HepG2 (cell line): ENCODE results near the gene WDR76. TPM values are rescaled to one million over a fixed set of nuclear protein-coding genes. Genes with fewer than 3 reads are reported as not detected.

Experiments
- CHCHD3 ChIP-seq: sonication (generic); formaldehyde crosslinking; IDR thresholded peaks from 2 replicates; pipeline ENCODE4 v1.8.0; 2022; ENCODE audit warnings: mild to moderate bottlenecking, missing genetic modification reagents, moderate library complexity
- JUN ChIP-seq: sonication (generic); formaldehyde crosslinking; IDR thresholded peaks from 2 replicates; pipeline ENCODE4 v1.4.0; 2020; ENCODE audit warnings: mild to moderate bottlenecking, missing genetic modification reagents
- MATR3 ChIP-seq: sonication (generic); formaldehyde crosslinking; IDR thresholded peaks from 2 replicates; pipeline ENCODE4 v1.4.0; 2020; ENCODE audit warnings: missing genetic modification reagents
- SKI ChIP-seq: fragments of 450-650 bp; IDR thresholded peaks from one replicate; pipeline ENCODE4 v1.6.1; 2018; ENCODE audit warnings: mild to moderate bottlenecking; ENCODE audit not compliant: partially characterized antibody
- TFAP4 ChIP-seq: sonication (generic); IDR thresholded peaks from 2 replicates; pipeline ENCODE4 v1.6.1; 2016; ENCODE audit warnings: low read depth, borderline replicate concordance
- ZMYM3 ChIP-seq: sonication (generic); formaldehyde crosslinking; IDR thresholded peaks from 2 replicates; pipeline ENCODE4 v1.5.1; 2020; ENCODE audit warnings: mild to moderate bottlenecking, missing genetic modification reagents
- ZNF160 ChIP-seq: sonication (generic); formaldehyde crosslinking; IDR thresholded peaks from 2 replicates; pipeline ENCODE4 v1.8.0; 2022; ENCODE audit warnings: mild to moderate bottlenecking, inconsistent platforms, missing genetic modification reagents
- ZNF34 ChIP-seq: sonication (generic); formaldehyde crosslinking; IDR thresholded peaks from 2 replicates; pipeline ENCODE4 v1.4.0; 2020; ENCODE audit warnings: mild to moderate bottlenecking, missing genetic modification reagents, borderline replicate concordance
- ZNF766 ChIP-seq: sonication (generic); formaldehyde crosslinking; IDR thresholded peaks from 2 replicates; pipeline ENCODE4 v1.5.0; 2020; ENCODE audit warnings: missing genetic modification reagents, borderline replicate concordance
- ZNF792 ChIP-seq: IDR thresholded peaks from 2 replicates; pipeline ENCODE4 v1.6.1; 2016
- ZNF839 ChIP-seq: sonication (generic); formaldehyde crosslinking; IDR thresholded peaks from 2 replicates; pipeline ENCODE4 v1.4.0; 2020; ENCODE audit warnings: missing genetic modification reagents, mild to moderate bottlenecking, borderline replicate concordance
- polyA plus RNA-seq, 8 experiments: library from polyadenylated mRNA; depleted of rRNA in 3 of 8; stranded (reverse) in 7 of 8; unstranded in 1 of 8; fragments of >200 nt; fragmentation: Illumina TruSeq in 4 of 8; extraction: Trizol in 4 of 8; gene quantifications; 2 replicates each; pipeline versions ENCODE4 v1.2.1 to v1.2.3, GENCODE V29; 2011 to 2016; ENCODE audit warnings: low read depth in 4 of 8, missing spikeins in 1 of 8, mixed read lengths in 1 of 8; ENCODE audit not compliant: insufficient read depth in 1 of 8
- total RNA-seq, 5 experiments: library from RNA; depleted of rRNA; stranded (reverse); fragments of >200 nt; fragmentation: Illumina TruSeq; extraction: Trizol; gene quantifications; 2 replicates each; pipeline ENCODE4 v1.2.3, GENCODE V29; 2016; ENCODE audit warnings: low read depth in 1 of 5
- TF ChIP-seq, protein P1 (sequence below), 2 experiments: fragments of 450-650 bp in 1 of 2; sonication (generic) in 1 of 2; formaldehyde crosslinking in 1 of 2; IDR thresholded peaks; 2 replicates each; pipeline versions ENCODE4 v1.6.1 to v1.8.0; 2016 to 2022; ENCODE audit warnings: antibody characterized with exemption in 1 of 2, mild to moderate bottlenecking in 1 of 2, missing genetic modification reagents in 1 of 2
- TF ChIP-seq, protein P2 (sequence below): sonication (generic); formaldehyde crosslinking; IDR thresholded peaks from 2 replicates; pipeline ENCODE4 v1.9.0; 2021; ENCODE audit warnings: missing genetic modification reagents, mild to moderate bottlenecking, borderline replicate concordance
- TF ChIP-seq, protein P3 (sequence below): sonication (generic); formaldehyde crosslinking; IDR thresholded peaks from 2 replicates; pipeline ENCODE4 v1.5.1; 2020; ENCODE audit warnings: missing genetic modification reagents, mild to moderate bottlenecking, borderline replicate concordance

WDR76 gene
- total and polyA plus RNA-seq, 2 of the 13 experiments (the other 11 are each of a cell fraction or from before 2014, with no cell fraction given): 1.1 to 9.7 TPM

DNA sequence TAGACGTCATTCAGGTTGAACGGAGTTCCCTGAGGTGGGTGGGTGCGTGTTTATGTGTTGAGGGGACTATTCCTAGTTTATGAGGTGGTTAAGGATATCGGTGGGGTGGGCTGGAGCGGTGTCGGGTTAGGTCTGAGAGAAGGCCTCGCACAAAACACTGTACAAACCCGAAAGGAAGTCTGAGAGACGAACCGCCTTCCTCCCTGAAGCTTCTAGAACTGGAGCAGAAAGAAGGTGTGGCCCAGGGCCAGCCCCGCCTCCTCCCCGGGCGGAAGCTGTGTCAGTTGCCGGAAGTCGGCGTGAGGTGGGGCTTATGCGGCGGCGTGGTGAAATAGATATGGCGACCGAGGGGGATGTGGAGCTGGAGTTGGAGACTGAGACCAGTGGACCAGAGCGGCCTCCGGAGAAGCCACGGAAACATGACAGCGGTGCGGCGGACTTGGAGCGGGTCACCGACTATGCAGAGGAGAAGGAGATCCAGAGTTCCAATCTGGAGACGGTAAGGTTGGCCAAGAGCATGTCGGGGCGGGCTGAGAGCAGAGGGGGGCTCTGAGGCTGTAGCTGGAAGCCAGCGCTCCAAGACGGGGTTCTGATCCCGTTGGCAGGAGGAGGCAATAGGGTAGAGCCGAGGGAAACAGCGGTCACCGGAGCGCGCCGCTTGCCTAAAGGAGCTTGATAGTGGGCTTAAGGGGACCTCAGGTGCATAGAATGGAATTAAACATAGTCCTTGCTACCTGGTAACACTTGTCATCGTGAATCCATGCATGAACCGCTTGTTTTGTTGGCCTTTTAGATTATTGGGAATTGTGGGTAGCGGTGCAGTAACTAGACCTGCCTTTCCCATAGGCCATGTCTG lies 26.3 kb upstream of the WDR76 start, which contains the start of gene HYPK (continued):
- TF ChIP-seq, protein P1, sequence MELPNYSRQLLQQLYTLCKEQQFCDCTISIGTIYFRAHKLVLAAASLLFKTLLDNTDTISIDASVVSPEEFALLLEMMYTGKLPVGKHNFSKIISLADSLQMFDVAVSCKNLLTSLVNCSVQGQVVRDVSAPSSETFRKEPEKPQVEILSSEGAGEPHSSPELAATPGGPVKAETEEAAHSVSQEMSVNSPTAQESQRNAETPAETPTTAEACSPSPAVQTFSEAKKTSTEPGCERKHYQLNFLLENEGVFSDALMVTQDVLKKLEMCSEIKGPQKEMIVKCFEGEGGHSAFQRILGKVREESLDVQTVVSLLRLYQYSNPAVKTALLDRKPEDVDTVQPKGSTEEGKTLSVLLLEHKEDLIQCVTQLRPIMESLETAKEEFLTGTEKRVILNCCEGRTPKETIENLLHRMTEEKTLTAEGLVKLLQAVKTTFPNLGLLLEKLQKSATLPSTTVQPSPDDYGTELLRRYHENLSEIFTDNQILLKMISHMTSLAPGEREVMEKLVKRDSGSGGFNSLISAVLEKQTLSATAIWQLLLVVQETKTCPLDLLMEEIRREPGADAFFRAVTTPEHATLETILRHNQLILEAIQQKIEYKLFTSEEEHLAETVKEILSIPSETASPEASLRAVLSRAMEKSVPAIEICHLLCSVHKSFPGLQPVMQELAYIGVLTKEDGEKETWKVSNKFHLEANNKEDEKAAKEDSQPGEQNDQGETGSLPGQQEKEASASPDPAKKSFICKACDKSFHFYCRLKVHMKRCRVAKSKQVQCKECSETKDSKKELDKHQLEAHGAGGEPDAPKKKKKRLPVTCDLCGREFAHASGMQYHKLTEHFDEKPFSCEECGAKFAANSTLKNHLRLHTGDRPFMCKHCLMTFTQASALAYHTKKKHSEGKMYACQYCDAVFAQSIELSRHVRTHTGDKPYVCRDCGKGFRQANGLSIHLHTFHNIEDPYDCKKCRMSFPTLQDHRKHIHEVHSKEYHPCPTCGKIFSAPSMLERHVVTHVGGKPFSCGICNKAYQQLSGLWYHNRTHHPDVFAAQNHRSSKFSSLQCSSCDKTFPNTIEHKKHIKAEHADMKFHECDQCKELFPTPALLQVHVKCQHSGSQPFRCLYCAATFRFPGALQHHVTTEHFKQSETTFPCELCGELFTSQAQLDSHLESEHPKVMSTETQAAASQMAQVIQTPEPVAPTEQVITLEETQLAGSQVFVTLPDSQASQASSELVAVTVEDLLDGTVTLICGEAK (IDR thresholded peaks at IDR 0.05): peak; percentile 45
- TF ChIP-seq, protein P1 (CRISPR knock-in tag; IDR thresholded peaks at IDR 0.05): peak; percentile 72; the same call in 1 of the 2 replicates
- TF ChIP-seq ZMYM3 (CRISPR knock-in tag) (no peak), ZNF792 (CRISPR knock-in tag) (peak; percentile 58; the same call in 1 of the 2 replicates), TFAP4 (no peak), MATR3 (no peak), JUN (CRISPR knock-in tag) (no peak), SKI (no peak), ZNF160 (CRISPR knock-in tag) (no peak), CHCHD3 (CRISPR knock-in tag) (no peak), ZNF766 (CRISPR knock-in tag) (no peak), ZNF34 (CRISPR knock-in tag) (no peak), ZNF839 (CRISPR knock-in tag) (no peak)
- TF ChIP-seq, protein P2, sequence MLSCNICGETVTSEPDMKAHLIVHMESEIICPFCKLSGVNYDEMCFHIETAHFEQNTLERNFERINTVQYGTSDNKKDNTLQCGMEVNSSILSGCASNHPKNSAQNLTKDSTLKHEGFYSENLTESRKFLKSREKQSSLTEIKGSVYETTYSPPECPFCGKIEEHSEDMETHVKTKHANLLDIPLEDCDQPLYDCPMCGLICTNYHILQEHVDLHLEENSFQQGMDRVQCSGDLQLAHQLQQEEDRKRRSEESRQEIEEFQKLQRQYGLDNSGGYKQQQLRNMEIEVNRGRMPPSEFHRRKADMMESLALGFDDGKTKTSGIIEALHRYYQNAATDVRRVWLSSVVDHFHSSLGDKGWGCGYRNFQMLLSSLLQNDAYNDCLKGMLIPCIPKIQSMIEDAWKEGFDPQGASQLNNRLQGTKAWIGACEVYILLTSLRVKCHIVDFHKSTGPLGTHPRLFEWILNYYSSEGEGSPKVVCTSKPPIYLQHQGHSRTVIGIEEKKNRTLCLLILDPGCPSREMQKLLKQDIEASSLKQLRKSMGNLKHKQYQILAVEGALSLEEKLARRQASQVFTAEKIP (CRISPR knock-in tag): no peak
- TF ChIP-seq, protein P3, sequence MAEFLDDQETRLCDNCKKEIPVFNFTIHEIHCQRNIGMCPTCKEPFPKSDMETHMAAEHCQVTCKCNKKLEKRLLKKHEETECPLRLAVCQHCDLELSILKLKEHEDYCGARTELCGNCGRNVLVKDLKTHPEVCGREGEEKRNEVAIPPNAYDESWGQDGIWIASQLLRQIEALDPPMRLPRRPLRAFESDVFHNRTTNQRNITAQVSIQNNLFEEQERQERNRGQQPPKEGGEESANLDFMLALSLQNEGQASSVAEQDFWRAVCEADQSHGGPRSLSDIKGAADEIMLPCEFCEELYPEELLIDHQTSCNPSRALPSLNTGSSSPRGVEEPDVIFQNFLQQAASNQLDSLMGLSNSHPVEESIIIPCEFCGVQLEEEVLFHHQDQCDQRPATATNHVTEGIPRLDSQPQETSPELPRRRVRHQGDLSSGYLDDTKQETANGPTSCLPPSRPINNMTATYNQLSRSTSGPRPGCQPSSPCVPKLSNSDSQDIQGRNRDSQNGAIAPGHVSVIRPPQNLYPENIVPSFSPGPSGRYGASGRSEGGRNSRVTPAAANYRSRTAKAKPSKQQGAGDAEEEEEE: no peak
